WERI-Rb-1 (cell line): ENCODE data around the gene REXO1.
"Not testable (repeated sequence)": the region's sequence is repeated elsewhere in the genome, so short reads cannot be mapped to it uniquely, and the experiment has no call there.

Experiments
- DNase-seq: peaks from one replicate; pipeline ENCODE4 v3.0.0-alpha.2; 2020
- H3K27ac ChIP-seq: fragments of 250-450 bp; sonication (Bioruptor Pico); 2 replicates; pipeline ENCODE4 v1.5.1; 2020; ENCODE audit warnings: mild to moderate bottlenecking, moderate library complexity
- H3K27me3 ChIP-seq: fragments of 250-450 bp; sonication (Bioruptor Pico); 2 replicates; pipeline ENCODE4 v1.5.1; 2021; ENCODE audit warnings: mild to moderate bottlenecking, low read depth, moderate library complexity; ENCODE audit not compliant: insufficient read depth, severe bottlenecking
- H3K36me3 ChIP-seq: fragments of 250-450 bp; sonication (Bioruptor Pico); 2 replicates; pipeline ENCODE4 v1.5.1; 2020; ENCODE audit warnings: mild to moderate bottlenecking, moderate library complexity
- H3K4me3 ChIP-seq: 2 replicates; pipeline ENCODE4 v1.5.1; 2011; ENCODE audit warnings: low read depth, mild to moderate bottlenecking, control low read depth, low read length
- H3K9me3 ChIP-seq: fragments of 250-450 bp; sonication (Bioruptor Pico); 2 replicates; pipeline ENCODE4 v1.5.1; 2021; ENCODE audit warnings: mild to moderate bottlenecking, moderate library complexity; ENCODE audit not compliant: severe bottlenecking
- TF ChIP-seq, protein P1 (sequence below): IDR thresholded peaks from 2 replicates; pipeline ENCODE4 v1.5.1; 2011; ENCODE audit warnings: low read depth, mild to moderate bottlenecking, control low read depth, inconsistent platforms, low read length

The REXO1 gene

DNA sequence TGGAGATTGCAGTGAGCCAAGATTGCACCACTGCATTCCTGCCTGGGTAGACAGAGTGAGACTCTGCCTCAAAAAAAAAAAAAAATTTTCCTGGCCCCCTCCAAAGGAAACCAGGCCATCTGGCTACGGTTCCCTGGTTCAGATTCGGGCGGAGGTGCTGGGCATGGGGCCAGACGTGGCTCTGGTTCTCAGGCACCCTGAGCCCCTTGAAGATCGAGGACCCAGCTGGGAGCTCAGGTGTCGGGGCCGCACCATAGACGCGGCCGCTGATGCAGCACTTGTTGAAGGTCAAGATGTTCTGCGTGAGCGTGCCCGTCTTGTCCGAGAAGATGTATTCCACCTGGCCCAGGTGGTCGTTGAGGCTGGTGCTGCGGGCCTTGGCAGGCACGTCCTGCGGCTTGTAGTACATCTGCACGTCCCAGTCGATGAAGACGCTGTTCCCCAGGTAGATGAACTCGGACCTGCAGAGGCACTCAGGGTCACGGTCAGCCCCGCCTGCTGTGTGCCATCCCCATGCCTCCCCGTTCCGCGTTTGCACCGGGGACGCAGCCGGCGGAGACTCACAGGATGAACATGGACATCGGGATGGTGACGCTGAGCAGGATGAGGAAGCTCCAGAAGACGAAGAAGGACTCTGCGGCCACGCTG, 48.5 kb downstream of the REXO1 start:
- TF ChIP-seq, protein P1, sequence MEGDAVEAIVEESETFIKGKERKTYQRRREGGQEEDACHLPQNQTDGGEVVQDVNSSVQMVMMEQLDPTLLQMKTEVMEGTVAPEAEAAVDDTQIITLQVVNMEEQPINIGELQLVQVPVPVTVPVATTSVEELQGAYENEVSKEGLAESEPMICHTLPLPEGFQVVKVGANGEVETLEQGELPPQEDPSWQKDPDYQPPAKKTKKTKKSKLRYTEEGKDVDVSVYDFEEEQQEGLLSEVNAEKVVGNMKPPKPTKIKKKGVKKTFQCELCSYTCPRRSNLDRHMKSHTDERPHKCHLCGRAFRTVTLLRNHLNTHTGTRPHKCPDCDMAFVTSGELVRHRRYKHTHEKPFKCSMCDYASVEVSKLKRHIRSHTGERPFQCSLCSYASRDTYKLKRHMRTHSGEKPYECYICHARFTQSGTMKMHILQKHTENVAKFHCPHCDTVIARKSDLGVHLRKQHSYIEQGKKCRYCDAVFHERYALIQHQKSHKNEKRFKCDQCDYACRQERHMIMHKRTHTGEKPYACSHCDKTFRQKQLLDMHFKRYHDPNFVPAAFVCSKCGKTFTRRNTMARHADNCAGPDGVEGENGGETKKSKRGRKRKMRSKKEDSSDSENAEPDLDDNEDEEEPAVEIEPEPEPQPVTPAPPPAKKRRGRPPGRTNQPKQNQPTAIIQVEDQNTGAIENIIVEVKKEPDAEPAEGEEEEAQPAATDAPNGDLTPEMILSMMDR, result no peak
- no peak overlapping the region for H3K27ac ChIP-seq
- no peak for DNase-seq
- no peak overlapping the region for H3K4me3 ChIP-seq
- no peaks in the 10 kb centered on the region for H3K27me3 ChIP-seq
- no peaks in the 10 kb centered on the region for H3K9me3 ChIP-seq
- H3K36me3 ChIP-seq, result no peaks in the 10 kb centered on the region

DNA sequence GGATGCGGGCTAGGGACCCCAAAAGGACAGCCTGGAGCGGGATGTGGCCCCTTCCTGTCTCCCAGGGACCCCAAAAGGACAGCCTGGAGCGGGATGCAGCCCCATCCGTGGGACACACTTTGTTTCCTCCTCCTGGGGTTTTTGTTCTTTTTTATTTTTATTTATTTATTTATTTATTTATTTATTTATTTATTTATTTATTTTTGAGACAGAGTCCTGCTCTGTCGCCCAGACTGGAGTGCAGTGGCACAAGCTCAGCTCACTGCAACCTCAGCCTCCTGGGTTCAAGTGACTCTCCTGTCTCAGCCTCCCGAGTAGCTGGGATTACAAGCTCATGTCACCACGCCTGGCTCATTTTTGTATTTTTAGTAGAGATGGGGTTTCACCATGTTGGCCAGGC, 51.0 kb downstream of the REXO1 start:
- H3K36me3 ChIP-seq, H3K27ac ChIP-seq, H3K27me3 ChIP-seq, H3K4me3 ChIP-seq, DNase-seq, H3K9me3 ChIP-seq: not testable (repeated sequence)

DNA sequence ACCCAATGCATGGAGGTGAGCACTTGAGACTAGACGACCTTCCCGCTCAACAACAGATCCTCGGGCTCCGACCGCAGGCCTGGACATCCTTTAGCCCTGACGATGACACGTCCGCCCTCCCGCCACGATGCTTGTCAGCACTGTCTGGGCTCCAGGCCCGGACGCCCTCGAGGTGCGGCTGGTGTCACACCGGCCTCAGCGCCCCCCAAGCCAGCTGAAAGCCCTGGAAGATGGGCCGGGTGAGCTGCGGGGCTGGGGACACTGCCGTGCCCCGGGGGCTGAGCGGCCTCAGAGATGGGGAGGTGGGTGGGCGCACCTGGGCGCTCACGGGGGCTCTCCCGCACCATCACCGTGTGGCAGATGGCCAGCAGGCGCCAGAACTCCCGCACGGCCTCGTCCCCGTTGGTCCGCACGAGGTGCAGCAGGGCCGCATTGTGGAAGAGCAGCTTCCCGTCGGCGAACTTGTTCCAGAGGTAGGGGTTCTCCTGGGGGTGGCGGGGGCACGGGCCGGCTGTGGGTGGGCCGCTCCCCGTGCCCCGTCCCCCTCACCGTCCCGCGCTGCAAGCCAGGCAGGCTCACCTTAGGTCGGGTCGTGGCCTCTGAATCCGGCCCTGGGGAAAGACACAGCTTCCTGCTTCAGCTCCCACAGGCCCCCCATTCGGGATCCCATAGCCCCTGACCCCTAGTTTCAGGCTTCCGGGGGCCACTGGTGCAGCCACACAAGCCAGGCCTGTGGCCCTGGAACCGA, 51.7 kb downstream of the REXO1 start:
- TF ChIP-seq, protein P1, result no peak
- no peak for DNase-seq
- no peak overlapping the region for H3K27ac ChIP-seq
- H3K27me3 ChIP-seq, result no peaks in the 10 kb centered on the region
- no peaks in the 10 kb centered on the region for H3K9me3 ChIP-seq
- H3K36me3 ChIP-seq, result no peaks in the 10 kb centered on the region
- H3K4me3 ChIP-seq, result no peak overlapping the region

DNA sequence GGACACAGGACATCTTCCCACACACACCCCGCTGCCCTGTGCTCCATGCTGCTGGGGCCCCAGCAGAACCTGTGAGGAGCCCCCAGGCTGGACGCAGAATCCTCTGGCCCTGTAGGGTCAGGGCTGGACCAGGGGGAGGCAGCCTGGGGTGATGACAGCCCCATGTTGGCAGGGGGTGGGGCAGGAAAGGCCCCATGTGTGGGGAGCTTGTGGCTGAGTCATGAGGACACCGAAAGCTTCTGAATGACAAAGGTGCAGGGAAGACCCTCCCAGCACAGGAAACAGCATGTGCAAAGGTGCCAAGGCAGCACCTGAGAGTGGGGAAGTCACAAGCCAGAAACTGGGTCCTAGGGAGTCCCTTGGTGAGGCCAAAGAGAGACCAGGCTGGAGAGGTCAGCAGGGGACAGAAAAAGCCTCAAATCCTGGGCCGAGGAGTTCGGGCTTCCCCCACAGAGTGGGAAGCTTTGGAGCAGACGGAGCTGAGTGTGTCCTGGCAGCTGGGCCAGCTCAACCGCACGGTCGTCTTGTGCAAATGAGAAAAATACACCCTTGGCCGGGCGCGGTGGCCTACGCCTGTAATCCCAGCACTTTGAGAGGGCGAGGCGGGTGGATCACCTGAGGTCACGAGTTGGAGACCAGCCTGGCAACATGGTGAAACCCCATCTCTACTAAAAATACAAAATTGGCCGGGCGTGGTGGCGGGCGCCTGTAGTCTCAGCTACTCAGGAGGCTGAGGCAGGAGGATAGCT, 53.7 kb downstream of the REXO1 start:
- Histone ChIP-seq H3K4me3 (no peak overlapping the region), H3K9me3 (no peaks in the 10 kb centered on the region), H3K36me3 (no peaks in the 10 kb centered on the region), H3K27me3 (no peaks in the 10 kb centered on the region), H3K27ac (no peak overlapping the region)
- DNase-seq, result peak; percentile 40
- TF ChIP-seq, protein P1, result 0 out of 2 replicates have a peak, but pooled peaks have one; percentile 12

DNA sequence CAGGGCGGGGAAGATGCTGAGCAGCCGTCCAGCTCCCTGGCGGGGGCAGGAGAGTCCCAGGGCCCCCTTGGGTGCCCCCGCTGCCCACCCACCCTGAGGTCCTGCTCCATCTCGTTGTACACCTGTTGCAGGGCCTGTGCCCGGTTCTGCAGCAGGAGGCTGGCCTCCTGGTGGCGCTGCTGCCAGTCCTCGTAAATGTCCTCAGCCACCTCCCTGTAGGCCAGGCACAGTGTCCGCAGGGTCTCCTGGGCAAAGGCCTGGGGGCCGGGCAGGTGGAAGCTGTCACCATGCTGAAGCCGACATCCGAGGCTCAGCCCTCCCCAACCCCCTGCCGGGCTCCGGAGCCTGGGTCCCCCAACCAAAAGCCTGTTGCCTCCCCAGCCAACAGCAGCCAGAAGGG, 56.4 kb downstream of the REXO1 start:
- no peak overlapping the region for H3K27ac ChIP-seq
- no peaks in the 10 kb centered on the region for H3K27me3 ChIP-seq
- no peaks in the 10 kb centered on the region for H3K9me3 ChIP-seq
- H3K36me3 ChIP-seq, result no peaks in the 10 kb centered on the region
- H3K4me3 ChIP-seq, result no peak overlapping the region
- DNase-seq, result no peak
- TF ChIP-seq, protein P1, result no peak

DNA sequence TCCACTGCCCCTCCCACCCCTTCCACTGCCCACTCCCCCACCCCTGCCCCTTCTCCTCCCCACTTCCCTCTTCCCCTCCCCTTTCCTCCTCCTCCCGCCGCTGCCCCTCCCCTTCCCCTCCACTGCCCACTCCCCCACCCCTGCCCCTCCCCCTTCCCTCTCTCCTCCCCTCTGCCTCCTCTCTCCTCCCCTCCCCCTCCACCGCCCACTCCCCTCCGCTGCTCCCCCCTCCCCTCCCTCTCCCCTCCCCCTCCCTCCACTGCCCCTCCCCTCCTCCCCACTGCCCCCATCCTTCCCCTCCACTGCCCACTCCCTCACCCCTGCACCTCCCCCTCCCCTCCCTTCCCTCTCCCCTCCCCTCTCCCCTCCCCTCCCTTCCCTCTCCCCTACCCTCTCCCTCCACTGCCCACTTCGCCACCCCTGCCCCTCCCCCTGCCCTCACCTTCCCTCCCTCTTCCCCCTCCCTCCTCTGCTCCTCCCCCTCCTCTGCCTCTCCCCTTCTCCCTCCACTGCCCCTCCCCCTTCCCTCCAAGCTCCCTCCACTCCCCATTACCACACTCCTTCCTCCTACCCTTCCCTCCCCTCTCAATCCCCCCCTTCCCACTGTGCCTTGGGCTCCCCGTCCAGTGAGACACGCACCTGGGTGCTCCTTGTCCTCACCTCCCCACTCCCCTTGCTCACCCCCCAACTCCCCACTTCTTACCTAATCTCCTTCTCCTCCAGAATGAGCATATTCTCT, 58.1 kb downstream of the REXO1 start:
- no peak overlapping the region for H3K27ac ChIP-seq
- H3K9me3 ChIP-seq, result no peaks in the 10 kb centered on the region
- TF ChIP-seq, protein P1, result no peak
- H3K36me3 ChIP-seq, result no peaks in the 10 kb centered on the region
- no peaks in the 10 kb centered on the region for H3K27me3 ChIP-seq
- H3K4me3 ChIP-seq, result no peak overlapping the region
- DNase-seq, result no peak
